Endothelial cell of umbilical vein (primary cell): ENCODE data around the gene S100A1.

Experiments used
- CTCF ChIP-seq, 2 donors: IDR thresholded peaks; 1 replicate in 1 of 2; 2 replicates in 1 of 2; pipeline ENCODE4 v1.5.1; 2011; ENCODE audit warnings: low read length in 2 of 2, mild to moderate bottlenecking in 2 of 2, moderate library complexity in 2 of 2, control low read depth in 1 of 2, inconsistent platforms in 1 of 2, low read depth in 1 of 2; ENCODE audit not compliant: insufficient read depth in 1 of 2; ENCODE audit errors: extremely low read depth in 1 of 2
- EZH2 ChIP-seq: IDR thresholded peaks from 2 replicates; pipeline ENCODE4 v1.6.1; 2012; ENCODE audit warnings: borderline replicate concordance, low read depth, mild to moderate bottlenecking, moderate library complexity, low read length, inconsistent platforms; ENCODE audit not compliant: severe bottlenecking
- FOS ChIP-seq: IDR thresholded peaks from 2 replicates; pipeline ENCODE4 v1.6.1; 2011; ENCODE audit warnings: mild to moderate bottlenecking, low read length, moderate library complexity, borderline replicate concordance; ENCODE audit not compliant: insufficient read depth
- JUN ChIP-seq: IDR thresholded peaks from 2 replicates; pipeline ENCODE4 v1.6.1; 2011; ENCODE audit warnings: borderline replicate concordance, low read depth; ENCODE audit not compliant: insufficient read length, insufficient read depth
- MAX ChIP-seq: IDR thresholded peaks from 2 replicates; pipeline ENCODE4 v1.6.1; 2011; ENCODE audit not compliant: insufficient read depth, insufficient read length
- MYC ChIP-seq: IDR thresholded peaks from one replicate; pipeline ENCODE4 v1.6.1; 2011; ENCODE audit warnings: mild to moderate bottlenecking, low read depth, low read length
- POLR2A ChIP-seq: IDR thresholded peaks from 2 replicates; pipeline ENCODE4 v1.6.1; 2012; ENCODE audit warnings: low read depth, mild to moderate bottlenecking, control low read depth, low read length
- POLR2AphosphoS5 ChIP-seq: IDR thresholded peaks from 2 replicates; pipeline ENCODE4 v1.6.1; 2012; ENCODE audit warnings: low read depth, mild to moderate bottlenecking, control low read depth, low read length, moderate library complexity; ENCODE audit not compliant: insufficient read depth

GRCh38 chr1:153659656-153660055 is 31.4 kb downstream of the S100A1 start:
- TF ChIP-seq MAX (no peak), CTCF (IDR thresholded peaks at IDR 0.05; ENCODE audit: extremely low read depth in 1 of 2, insufficient read depth in 1 of 2, low read depth in 1 of 2, low read length in 2 of 2) (no peak), EZH2 (no peak), POLR2A (no peak), MYC (no peak), FOS (no peak), POLR2AphosphoS5 (no peak), JUN (no peak)
